ENCODE data around the gene PTEN.

DNA sequence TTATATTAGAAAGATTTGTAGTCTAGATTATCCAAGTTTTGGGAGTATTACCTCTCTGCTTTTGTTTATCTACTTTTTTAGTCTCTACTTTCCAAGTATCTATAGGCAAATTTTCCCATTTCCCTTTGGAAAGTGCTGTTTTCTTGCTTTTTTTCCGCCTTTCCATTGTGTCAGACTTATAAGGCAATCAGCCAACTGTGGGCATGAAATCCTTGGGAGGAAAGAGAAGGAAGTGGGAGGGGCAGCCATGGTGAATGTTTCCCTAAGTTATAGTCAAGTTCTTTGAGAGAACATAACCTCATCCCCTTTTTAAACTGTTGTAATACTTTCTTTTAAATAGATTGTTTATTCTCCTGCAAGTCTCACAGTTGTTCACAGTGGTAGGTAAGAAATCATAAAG is 52.6 kb downstream of the PTEN start:
- TF ChIP-seq, protein P1, sequence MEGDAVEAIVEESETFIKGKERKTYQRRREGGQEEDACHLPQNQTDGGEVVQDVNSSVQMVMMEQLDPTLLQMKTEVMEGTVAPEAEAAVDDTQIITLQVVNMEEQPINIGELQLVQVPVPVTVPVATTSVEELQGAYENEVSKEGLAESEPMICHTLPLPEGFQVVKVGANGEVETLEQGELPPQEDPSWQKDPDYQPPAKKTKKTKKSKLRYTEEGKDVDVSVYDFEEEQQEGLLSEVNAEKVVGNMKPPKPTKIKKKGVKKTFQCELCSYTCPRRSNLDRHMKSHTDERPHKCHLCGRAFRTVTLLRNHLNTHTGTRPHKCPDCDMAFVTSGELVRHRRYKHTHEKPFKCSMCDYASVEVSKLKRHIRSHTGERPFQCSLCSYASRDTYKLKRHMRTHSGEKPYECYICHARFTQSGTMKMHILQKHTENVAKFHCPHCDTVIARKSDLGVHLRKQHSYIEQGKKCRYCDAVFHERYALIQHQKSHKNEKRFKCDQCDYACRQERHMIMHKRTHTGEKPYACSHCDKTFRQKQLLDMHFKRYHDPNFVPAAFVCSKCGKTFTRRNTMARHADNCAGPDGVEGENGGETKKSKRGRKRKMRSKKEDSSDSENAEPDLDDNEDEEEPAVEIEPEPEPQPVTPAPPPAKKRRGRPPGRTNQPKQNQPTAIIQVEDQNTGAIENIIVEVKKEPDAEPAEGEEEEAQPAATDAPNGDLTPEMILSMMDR (IDR thresholded peaks at IDR 0.05) = no peak
- TF ChIP-seq POLR2A (IDR thresholded peaks at IDR 0.05) (no peak), POLR2AphosphoS5 (IDR thresholded peaks at IDR 0.05) (no peak)
